Ovary (tissue), 3 donors: ENCODE results near the gene E2F7.

Experiments
- CTCF ChIP-seq, 3 donors: fragments of 450-650 bp in 2 of 3; fragments of 200-600 bp in 1 of 3; IDR thresholded peaks; one replicate each; pipeline versions ENCODE4 v1.5.1 to v1.8.0; 2016 to 2022; ENCODE audit warnings: antibody characterized with exemption in 3 of 3, mild to moderate bottlenecking in 1 of 3
- EP300 ChIP-seq: sonication (generic); formaldehyde crosslinking; IDR thresholded peaks from one replicate; pipeline ENCODE4 v1.6.1; 2017; ENCODE audit warnings: antibody characterized with exemption
- POLR2A ChIP-seq: fragments of 450-650 bp; IDR thresholded peaks from one replicate; pipeline ENCODE4 v1.6.1; 2017; ENCODE audit warnings: antibody characterized with exemption, mild to moderate bottlenecking, moderate library complexity
- donor health status: DM: no; HTN: no; CAD: no.

- TF ChIP-seq CTCF (IDR thresholded peaks at IDR 0.05) (no peak), POLR2A (no peak), EP300 (no peak)
Observed at GRCh38 chr12:77003246-77003645, 62.1 kb downstream of the E2F7 start.
